GM10266 (cell line): ENCODE results near the gene IRAG1.

Experiments
- DNase-seq: peaks from one replicate; pipeline ENCODE4 v3.0.0; 2012; ENCODE audit errors: extremely low spot score
- TF ChIP-seq, protein P1 (sequence below): IDR thresholded peaks from 2 replicates; pipeline ENCODE4 v1.5.1; 2012; ENCODE audit warnings: mild to moderate bottlenecking, low read depth; ENCODE audit not compliant: control insufficient read depth, insufficient read depth; ENCODE audit errors: missing control alignments

IRAG1 gene

DNA sequence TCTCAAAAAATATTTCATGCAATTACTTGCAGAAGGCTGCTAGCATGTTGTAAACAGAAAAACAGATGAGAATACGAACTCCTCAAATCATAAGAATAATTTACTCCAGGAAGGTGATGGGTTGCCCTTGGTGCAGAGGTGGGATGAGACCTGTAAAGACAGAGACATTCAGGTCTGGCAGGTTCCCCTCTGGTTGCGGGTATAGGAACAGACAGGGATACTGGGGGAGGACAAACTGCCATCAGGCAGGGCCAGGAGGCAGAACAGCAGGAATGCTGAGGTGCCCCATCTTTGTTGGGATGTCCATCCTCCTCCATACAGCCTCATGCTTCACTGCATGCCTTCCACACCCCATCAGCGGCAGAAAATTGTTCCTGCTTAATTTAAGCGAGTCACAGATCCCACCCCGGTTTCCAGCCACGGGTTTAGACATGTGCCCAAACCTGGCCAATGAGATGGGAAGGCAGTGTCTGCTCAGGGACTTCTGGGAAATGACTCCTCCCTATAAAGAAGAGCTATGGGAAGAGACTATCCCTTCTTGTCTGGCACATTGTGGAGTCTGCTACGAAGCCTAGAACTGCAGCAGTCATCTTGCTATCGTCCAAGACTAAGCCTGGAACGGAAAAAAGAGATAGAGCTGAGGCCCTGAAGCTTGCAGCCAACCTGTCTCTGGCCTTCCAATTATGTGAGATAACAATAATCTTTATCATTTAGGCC, 23.1 kb upstream of the IRAG1 start:
- DNase-seq = no peak
- TF ChIP-seq, protein P1, sequence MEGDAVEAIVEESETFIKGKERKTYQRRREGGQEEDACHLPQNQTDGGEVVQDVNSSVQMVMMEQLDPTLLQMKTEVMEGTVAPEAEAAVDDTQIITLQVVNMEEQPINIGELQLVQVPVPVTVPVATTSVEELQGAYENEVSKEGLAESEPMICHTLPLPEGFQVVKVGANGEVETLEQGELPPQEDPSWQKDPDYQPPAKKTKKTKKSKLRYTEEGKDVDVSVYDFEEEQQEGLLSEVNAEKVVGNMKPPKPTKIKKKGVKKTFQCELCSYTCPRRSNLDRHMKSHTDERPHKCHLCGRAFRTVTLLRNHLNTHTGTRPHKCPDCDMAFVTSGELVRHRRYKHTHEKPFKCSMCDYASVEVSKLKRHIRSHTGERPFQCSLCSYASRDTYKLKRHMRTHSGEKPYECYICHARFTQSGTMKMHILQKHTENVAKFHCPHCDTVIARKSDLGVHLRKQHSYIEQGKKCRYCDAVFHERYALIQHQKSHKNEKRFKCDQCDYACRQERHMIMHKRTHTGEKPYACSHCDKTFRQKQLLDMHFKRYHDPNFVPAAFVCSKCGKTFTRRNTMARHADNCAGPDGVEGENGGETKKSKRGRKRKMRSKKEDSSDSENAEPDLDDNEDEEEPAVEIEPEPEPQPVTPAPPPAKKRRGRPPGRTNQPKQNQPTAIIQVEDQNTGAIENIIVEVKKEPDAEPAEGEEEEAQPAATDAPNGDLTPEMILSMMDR = no peak

DNA sequence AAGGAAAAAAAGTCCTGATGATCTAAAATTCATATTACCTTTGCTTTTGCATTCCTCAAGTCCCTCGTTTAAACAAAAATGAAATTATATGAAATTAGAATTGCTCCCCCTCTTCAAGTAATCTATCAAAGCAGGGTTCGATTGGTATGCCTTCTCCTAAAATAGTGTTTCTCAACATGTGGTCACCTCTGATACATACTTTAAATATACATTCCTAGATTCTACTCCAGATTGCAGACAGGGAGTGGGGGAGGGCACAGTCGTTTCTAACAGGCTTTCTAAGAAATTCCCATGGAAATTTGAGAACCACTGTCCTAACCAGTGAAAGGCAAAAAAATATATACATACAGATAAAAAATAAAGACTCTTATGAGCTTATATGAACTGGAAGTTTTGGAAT, 22.6 kb upstream of the IRAG1 start:
- TF ChIP-seq, protein P1 = no peak

DNA sequence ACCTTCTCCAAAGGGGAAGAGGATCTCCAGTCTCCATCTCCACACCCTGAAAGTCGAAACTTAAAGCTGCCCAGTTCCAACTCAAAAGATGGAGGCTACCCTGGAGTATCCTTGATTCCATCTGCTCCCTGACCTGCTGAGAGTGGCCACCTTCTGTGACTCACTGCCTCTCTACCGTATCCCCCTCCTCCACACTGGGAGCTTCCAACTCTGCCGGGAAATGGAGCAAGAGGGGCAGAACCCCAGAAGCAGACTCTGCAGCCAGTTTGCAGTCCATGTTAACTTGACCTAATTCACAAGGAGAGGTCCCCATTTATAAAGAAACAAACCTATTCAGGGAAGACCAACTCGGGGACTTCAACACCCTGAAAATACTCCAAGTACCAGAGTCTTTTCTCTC, 22.0 kb upstream of the IRAG1 start:
- TF ChIP-seq, protein P1 = no peak
- DNase-seq = no peak

More for the DNA sequence above, 22.6 kb upstream of the IRAG1 start:
- DNase-seq = no peak

DNA sequence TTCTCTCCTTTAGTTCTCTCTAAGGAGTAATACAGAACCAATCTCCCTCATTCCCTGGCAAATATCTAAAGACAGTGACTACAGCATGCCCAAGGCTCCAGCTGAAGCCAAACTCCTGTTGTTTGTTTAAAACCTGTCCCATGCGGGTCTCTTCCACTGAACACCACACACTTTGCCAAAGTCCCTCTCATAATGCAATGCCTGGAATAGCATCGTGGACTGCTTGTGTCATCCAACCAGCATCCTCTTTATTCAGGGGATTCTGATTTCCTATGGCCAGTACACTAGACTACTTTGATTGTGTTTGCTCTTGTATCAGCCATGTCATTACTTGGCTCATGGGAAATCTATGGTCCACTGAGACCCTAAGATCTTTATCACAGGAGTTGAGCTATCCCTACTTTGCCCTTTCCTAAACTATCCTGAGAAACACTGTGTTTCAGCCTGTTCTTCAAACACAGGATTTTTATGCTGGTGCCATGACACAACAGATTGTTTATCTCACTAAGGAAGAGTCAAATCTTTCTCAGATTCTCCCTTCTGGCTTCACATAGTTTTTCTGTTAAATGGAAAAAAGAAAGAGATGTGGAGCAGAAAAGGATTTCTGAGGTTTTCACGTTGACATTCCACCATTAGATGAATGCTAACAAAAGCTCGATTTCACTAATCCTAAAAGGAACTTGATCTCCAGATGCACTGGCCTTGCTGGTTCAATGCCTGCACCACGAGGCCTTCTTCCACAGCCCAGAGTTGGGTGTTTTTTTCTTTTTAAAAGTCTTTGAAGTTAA, 15.9 kb upstream of the IRAG1 start:
- TF ChIP-seq, protein P1 = no peak
- no peak for DNase-seq

DNA sequence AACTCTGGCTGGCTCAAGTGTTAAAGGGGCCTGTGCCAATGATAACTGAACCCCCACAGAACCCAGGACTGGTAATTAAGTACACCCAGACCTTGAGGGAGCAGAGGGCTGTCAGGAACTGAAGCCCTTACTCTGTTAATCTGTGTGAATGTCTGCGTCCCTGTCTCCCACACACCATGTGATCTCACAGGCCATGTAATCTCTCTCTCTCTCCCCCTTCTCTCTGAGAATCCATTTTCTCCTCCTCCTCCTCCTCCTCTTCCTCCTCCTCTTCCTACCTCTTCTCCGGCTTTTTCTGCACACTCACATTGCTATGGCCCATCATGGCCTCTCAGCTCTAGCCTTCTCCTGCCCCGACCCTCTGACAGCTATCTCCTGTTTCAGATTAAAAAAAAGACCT, 14.6 kb upstream of the IRAG1 start:
- TF ChIP-seq, protein P1 = no peak
- DNase-seq = no peak

DNA sequence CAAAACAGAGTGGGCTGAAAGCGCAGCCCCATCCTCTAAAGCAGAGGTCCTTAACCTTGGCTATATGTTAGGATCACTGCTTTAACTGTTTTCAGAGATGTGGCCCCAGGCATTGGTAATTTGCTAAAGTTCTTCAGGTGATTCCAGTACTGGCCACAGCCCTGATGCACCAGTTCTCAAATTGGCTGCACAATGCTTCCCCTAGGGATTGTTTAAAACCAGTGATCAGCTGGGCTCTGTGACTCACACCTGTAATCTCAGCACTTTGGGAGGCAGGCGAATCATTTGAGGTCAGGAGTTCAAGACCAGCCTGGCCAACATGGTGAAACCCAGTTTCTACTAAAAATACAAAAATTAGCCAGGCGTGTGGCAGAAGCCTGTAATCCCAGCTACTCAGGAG, 8.4 kb upstream of the IRAG1 start:
- TF ChIP-seq, protein P1 = no peak
- no peak for DNase-seq

DNA sequence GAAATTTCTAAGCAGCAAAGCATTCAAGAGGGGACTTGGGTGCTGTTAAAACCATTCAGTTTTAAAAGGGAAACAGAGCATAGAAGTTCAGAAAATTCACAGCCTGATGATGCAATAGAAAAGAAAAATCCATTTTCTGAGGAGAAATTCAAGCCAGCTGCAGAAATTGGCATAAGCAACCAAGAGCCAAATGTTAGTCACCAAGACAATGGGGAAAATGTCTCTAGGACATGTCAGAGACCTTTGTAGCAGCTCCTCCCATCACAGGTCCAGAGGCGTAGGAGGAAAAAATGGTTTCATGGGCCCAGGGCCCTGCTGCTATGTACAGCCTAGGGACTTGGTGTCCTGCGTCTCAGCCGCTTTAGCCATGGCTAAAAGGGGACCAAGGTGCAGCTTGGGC, 5.5 kb upstream of the IRAG1 start:
- TF ChIP-seq, protein P1 = no peak
- DNase-seq = no peak
